Hepatocyte (in vitro differentiated cells): ENCODE data around the gene XPNPEP2. TPM values are rescaled to one million over a fixed set of nuclear protein-coding genes. Genes with fewer than 3 reads are reported as not detected.

Experiments
- DNase-seq: peaks from one replicate; pipeline ENCODE4 v3.0.0-alpha.2; 2016; ENCODE audit warnings: low spot score
- H2AFZ ChIP-seq: fragments of 200-600 bp; sonication (generic); 2 replicates; pipeline ENCODE4 v1.6.0; 2016; ENCODE audit warnings: antibody characterized with exemption, mild to moderate bottlenecking
- H3K27ac ChIP-seq: fragments of 200-600 bp; sonication (generic); 2 replicates; pipeline ENCODE4 v1.5.1; 2016; ENCODE audit warnings: mild to moderate bottlenecking
- H3K27me3 ChIP-seq: fragments of 200-600 bp; sonication (generic); 2 replicates; pipeline ENCODE4 v1.6.1; 2016
- H3K36me3 ChIP-seq: fragments of 200-600 bp; sonication (generic); replicated peaks from 2 replicates; pipeline ENCODE4 v1.5.1; 2016; ENCODE audit warnings: low read depth; ENCODE audit not compliant: insufficient read depth
- H3K4me1 ChIP-seq: fragments of 200-600 bp; sonication (generic); 2 replicates; pipeline ENCODE4 v1.5.1; 2016; ENCODE audit warnings: mild to moderate bottlenecking, moderate library complexity; ENCODE audit not compliant: insufficient read depth
- H3K4me2 ChIP-seq: fragments of 200-600 bp; sonication (generic); 2 replicates; pipeline ENCODE4 v1.6.0; 2016
- H3K4me3 ChIP-seq: fragments of 200-600 bp; sonication (generic); 2 replicates; pipeline ENCODE4 v1.5.1; 2016; ENCODE audit warnings: mild to moderate bottlenecking
- H3K79me2 ChIP-seq: fragments of 200-600 bp; sonication (generic); 2 replicates; pipeline ENCODE4 v1.6.0; 2017; ENCODE audit warnings: mild to moderate bottlenecking
- H3K9me2 ChIP-seq: fragments of 200-600 bp; sonication (generic); replicated peaks from 2 replicates; pipeline ENCODE4 v1.6.0; 2017; ENCODE audit warnings: mild to moderate bottlenecking; ENCODE audit not compliant: insufficient read depth
- H3K9me3 ChIP-seq: fragments of 200-600 bp; sonication (generic); 2 replicates; pipeline ENCODE4 v1.5.1; 2016; ENCODE audit warnings: low read depth, mild to moderate bottlenecking
- H4K20me1 ChIP-seq: fragments of 200-600 bp; sonication (generic); 2 replicates; pipeline ENCODE4 v1.6.0; 2016; ENCODE audit warnings: mild to moderate bottlenecking; ENCODE audit not compliant: insufficient read depth, poor library complexity, severe bottlenecking
- EZH2 ChIP-seq: fragments of 200-600 bp; sonication (generic); IDR thresholded peaks from 2 replicates; pipeline ENCODE4 v1.6.1; 2016; ENCODE audit warnings: antibody characterized with exemption, mild to moderate bottlenecking, borderline replicate concordance
- EZH2phosphoT487 ChIP-seq: fragments of 200-600 bp; sonication (generic); IDR thresholded peaks from one replicate; pipeline ENCODE4 v1.6.1; 2018; ENCODE audit warnings: antibody characterized with exemption, mild to moderate bottlenecking, low read depth, moderate library complexity; ENCODE audit not compliant: unreplicated experiment, severe bottlenecking
- WGBS: methylation state at CpG from one replicate; pipeline ENCODE4 v1.1.6; 2016; ENCODE audit warnings: low lambda C conversion rate; ENCODE audit errors: missing lambda C conversion rate; 5-methylcytosine and 5-hydroxymethylcytosine counted together
- polyA plus RNA-seq: library from polyadenylated mRNA; unstranded; fragments of >200 nt; fragmentation: Nextera tagmentation; extraction: Ambion mirVana; gene quantifications from 2 replicates; pipeline ENCODE4 v1.2.1, GENCODE V29; 2016
- total RNA-seq: library from RNA; depleted of rRNA; stranded (reverse); fragments of >200 nt; gene quantifications from 2 replicates; pipeline ENCODE4 v1.2.3, GENCODE V29; 2014
- TF ChIP-seq, protein P1 (sequence below): fragments of 200-600 bp; sonication (generic); IDR thresholded peaks from 2 replicates; pipeline ENCODE4 v1.5.1; 2016; ENCODE audit warnings: antibody characterized with exemption, mild to moderate bottlenecking; ENCODE audit not compliant: poor library complexity

XPNPEP2 gene
- total and polyA plus RNA-seq, 2 experiments from 2014 or later = 21.9 to 23.1 TPM

GRCh38 chrX:129790146-129790545 lies 51.4 kb downstream of the XPNPEP2 start:
- TF ChIP-seq EZH2phosphoT487 = no peak
- no peak for TF ChIP-seq EZH2
- TF ChIP-seq, protein P1, sequence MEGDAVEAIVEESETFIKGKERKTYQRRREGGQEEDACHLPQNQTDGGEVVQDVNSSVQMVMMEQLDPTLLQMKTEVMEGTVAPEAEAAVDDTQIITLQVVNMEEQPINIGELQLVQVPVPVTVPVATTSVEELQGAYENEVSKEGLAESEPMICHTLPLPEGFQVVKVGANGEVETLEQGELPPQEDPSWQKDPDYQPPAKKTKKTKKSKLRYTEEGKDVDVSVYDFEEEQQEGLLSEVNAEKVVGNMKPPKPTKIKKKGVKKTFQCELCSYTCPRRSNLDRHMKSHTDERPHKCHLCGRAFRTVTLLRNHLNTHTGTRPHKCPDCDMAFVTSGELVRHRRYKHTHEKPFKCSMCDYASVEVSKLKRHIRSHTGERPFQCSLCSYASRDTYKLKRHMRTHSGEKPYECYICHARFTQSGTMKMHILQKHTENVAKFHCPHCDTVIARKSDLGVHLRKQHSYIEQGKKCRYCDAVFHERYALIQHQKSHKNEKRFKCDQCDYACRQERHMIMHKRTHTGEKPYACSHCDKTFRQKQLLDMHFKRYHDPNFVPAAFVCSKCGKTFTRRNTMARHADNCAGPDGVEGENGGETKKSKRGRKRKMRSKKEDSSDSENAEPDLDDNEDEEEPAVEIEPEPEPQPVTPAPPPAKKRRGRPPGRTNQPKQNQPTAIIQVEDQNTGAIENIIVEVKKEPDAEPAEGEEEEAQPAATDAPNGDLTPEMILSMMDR = no peak
- H3K79me2 ChIP-seq = no peaks in the 10 kb centered on the region
- H2AFZ ChIP-seq = no peak overlapping the region
- H3K4me2 ChIP-seq = no peak overlapping the region
- H3K36me3 ChIP-seq = no peaks in the 10 kb centered on the region
- no peak overlapping the region for H3K4me3 ChIP-seq
- no peaks in the 10 kb centered on the region for H4K20me1 ChIP-seq
- no peak overlapping the region for H3K27ac ChIP-seq
- H3K9me2 ChIP-seq = no peaks in the 10 kb centered on the region
- WGBS = 82% methylated on average over 3 of the region's 3 CpGs
- DNase-seq = no peak
- no peaks in the 10 kb centered on the region for H3K27me3 ChIP-seq
- H3K9me3 ChIP-seq = no peaks in the 10 kb centered on the region
- H3K4me1 ChIP-seq = no peaks in the 10 kb centered on the region

DNA sequence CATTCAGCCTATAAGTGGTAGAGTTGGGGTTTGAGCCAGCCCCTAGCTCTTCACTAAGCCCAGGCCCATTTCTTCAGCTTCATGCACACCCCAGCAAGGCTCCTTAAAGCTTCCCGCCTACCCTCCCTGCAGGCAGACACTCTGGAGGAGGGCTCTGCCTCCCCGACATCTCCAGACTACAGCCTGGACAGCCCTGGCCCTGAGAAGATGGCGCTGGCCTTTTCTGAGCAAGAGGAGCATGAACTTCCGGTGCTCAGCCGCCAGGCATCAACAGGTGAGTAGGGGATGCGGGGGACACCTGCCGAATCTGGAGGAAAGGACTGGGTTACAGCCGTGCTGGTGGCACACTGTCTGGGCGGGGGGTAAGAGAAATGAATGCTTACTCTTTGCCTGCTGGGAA lies 52.0 kb downstream of the XPNPEP2 start:
- Histone ChIP-seq H3K9me2 (no peaks in the 10 kb centered on the region), H3K79me2 (no peaks in the 10 kb centered on the region), H3K4me2 (no peak overlapping the region), H3K4me3 (no peak overlapping the region), H3K36me3 (no peaks in the 10 kb centered on the region), H2AFZ (no peak overlapping the region), H3K27ac (no peak overlapping the region), H3K4me1 (no peaks in the 10 kb centered on the region), H3K27me3 (no peaks in the 10 kb centered on the region), H4K20me1 (no peaks in the 10 kb centered on the region), H3K9me3 (no peaks in the 10 kb centered on the region)
- WGBS = 84% methylated on average over 9 of the region's 9 CpGs
- TF ChIP-seq EZH2 = no peak
- TF ChIP-seq, protein P1 = no peak
- no peak for TF ChIP-seq EZH2phosphoT487
- DNase-seq = no peak

GRCh38 chrX:129791336-129791735 lies 52.6 kb downstream of the XPNPEP2 start:
- Histone ChIP-seq H3K27ac (no peak overlapping the region), H4K20me1 (no peaks in the 10 kb centered on the region), H2AFZ (no peak overlapping the region), H3K4me1 (no peaks in the 10 kb centered on the region), H3K36me3 (no peaks in the 10 kb centered on the region), H3K79me2 (no peaks in the 10 kb centered on the region), H3K9me2 (no peaks in the 10 kb centered on the region), H3K27me3 (no peaks in the 10 kb centered on the region), H3K4me3 (no peak overlapping the region), H3K4me2 (no peak overlapping the region), H3K9me3 (no peaks in the 10 kb centered on the region)
- 89% methylated on average over 8 of the region's 8 CpGs for WGBS
- TF ChIP-seq, protein P1 = no peak
- TF ChIP-seq EZH2 (no peak), EZH2phosphoT487 (no peak)
- DNase-seq = no peak
